GM19351 (cell line): ENCODE results near the gene ENTR1.

Experiments used
- ATAC-seq: cut with Tn5 transposase; IDR thresholded peaks from one replicate; pipeline ENCODE4 v1.9.1; 2021; ENCODE audit warnings: mild to moderate bottlenecking, moderate library complexity; ENCODE audit not compliant: unreplicated experiment

Gene ENTR1

GRCh38 chr9:136410500-136411287, at the start of gene ENTR1, which contains the start of gene PMPCA:
Gene ENTR1 (minus strand): TSS chr9:136410614. CDS start chr9:136410397, 217 bp downstream.
Gene PMPCA (plus strand): TSS chr9:136410658. CDS start chr9:136410669, 11 bp downstream.
- peak; percentile 82 for ATAC-seq

GRCh38 chr9:136459425-136459824, 49.0 kb upstream of the ENTR1 start:
- no peak for ATAC-seq

DNA sequence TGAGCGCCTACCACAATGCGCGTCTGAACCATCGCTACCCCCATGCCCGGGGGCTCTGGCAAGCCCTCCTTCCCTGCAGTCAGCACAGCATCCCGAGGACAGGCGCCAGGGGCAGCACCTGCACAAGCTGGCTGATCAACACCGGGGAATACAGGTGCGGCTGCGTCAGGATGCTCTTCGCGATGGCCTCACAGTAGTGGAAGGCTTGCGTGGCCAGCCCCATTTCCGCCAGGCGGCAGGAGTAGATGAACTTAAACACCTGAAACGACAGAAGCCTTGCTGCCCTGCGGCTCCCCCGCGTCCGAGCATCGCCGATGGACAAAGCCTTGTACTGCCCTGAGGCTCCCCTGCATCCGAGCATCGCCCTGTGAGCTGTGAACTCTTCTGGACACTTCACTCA, 46.9 kb upstream of the ENTR1 start:
- ATAC-seq: no peak

GRCh38 chr9:136456258-136456657, 45.8 kb upstream of the ENTR1 start:
- ATAC-seq: no peak

DNA sequence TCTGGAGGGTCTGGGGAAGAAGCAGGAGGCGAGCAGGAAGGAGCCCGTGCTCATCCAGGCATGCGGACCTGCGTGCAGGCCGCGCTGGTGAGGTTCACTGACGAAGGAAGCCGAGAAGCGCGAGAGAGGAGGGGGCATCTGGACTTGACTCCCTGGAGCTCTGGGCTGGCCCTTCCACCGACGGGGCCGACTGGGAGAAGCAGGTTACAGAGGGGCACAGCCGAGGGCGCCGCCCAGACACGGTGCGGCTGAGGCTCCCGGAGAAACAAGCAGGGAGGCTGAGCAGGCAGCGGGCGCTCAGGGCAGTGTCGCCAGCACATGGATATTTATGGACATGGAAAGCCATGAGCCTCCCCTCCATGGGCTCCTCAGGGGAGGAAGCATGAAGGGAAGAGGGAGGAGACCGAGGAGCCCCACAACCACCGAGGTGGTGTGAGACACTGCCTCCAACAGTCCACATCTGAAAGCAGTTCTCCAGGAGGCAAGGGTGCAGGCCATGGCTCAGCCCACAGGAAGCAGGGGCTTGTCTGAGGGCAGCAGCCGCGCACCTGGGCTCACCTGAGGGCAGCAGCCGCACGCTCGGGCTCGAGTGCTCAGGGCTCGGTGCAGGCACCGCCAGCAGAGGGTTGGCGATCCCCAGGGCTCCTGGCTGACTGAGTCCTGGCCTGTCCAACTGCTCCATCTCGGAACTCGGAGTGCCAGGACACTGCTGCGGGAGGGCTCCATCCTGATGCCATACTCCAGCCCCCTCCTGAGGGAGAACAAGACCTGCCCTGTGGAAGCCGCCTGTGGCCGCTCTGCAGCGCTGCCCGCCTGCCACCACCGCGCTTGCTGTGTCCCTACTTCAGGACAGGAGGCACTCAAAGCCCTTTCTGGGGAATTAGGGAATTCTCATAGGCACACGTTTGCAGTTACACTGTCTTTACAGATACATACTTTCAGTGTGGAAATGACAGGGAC, 44.9 kb upstream of the ENTR1 start:
- ATAC-seq: no peak

GRCh38 chr9:136454026-136454796, 43.8 kb upstream of the ENTR1 start:
- no peak for ATAC-seq

DNA sequence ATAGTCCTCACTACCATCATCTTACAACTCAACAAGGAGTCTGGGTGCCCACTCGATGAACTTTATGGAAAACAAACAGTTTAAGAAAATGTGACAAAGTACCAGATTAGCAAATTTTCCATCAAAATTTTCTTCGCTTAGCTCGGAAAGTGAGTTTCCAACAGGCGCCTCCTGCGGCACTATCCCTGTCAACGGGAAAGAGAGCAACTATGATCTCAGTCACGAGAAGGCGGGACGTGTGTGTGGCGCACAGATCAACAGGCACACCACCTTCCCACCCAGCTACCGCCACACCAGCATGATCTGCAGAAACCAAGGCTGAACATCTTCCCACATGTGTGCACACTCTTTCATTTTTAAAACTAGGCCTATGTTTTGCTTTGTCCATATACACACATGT, 42.9 kb upstream of the ENTR1 start:
- ATAC-seq: no peak

DNA sequence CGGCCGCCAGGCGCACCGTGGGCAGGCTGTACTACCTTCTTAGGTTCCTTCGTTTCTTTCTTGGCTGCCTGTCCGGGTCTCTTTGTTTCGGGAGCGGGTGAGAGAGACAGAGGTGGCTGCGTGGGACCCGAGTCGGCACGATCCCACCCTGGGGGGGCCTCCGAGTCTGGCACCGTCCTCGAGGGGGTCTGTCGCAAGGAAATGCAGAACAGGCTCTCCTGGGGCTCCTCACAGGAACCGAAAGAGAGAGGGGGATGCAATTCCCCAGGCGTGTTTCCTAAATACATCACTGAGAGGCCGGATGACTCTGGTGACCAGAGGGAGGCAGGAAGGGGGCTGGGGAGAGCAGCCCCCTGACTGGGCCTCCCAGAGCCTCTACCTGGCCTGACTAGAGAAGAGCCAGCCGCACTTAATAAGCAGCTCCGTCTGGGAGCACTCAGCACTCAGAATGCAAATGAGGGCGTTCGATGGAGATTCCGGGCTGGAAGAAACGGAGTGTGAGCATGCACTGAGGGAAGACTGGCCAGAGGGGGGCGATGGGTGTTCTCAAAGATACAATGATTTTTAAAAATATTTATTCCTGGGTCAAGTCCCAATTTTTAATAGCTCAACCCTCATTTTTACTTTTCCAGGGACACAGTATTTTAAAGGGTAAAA, 40.9 kb upstream of the ENTR1 start:
- ATAC-seq: no peak

DNA sequence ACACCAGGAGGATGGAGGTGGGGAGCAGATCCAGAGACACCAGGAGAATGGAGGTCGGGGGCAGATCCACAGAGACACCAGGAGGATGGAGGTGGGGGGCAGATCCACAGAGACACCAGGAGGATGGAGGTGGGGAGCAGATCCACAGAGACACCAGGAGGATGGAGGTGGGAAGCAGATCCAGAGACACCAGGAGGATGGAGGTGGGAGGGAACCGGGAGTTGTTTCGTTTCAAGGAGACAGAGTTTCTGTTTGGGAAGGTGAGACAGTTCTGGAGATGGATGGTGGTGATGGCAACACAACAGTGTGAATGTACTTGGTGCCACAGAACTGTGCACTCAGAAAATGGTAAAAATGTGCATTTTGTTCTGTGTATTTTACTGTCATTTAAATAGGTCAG, 38.2 kb upstream of the ENTR1 start:
- no peak for ATAC-seq

- ATAC-seq: no peak
Measured at GRCh38 chr9:136447173-136447778, 36.9 kb upstream of the ENTR1 start.

- no peak for ATAC-seq
Measured at GRCh38 chr9:136445799-136446198, 35.4 kb upstream of the ENTR1 start.

DNA sequence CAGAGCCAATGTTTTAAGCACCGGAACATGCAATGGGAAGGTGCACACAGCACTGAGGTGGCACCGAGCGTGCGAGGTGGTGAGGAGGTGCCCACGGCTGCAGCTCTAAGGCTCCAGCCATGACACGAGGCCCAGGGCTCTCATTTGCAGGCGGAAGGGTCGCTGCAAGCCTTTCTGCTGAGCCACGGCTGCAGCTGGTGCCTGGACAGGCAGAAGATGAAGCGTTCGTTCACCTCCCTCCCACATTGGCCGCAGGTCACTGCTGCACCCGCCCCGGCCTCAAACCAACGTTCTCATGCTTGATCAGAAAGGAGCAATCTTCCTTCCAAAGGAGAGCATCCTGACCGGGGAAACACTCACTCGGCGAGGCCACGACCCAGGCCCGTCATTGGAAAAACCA, 33.7 kb upstream of the ENTR1 start:
- no peak for ATAC-seq

GRCh38 chr9:136443687-136444086, 33.3 kb upstream of the ENTR1 start:
- ATAC-seq: no peak

- no peak for ATAC-seq
Measured at GRCh38 chr9:136443087-136443486, 32.7 kb upstream of the ENTR1 start.

GRCh38 chr9:136442265-136442664, 31.9 kb upstream of the ENTR1 start:
- ATAC-seq: no peak

DNA sequence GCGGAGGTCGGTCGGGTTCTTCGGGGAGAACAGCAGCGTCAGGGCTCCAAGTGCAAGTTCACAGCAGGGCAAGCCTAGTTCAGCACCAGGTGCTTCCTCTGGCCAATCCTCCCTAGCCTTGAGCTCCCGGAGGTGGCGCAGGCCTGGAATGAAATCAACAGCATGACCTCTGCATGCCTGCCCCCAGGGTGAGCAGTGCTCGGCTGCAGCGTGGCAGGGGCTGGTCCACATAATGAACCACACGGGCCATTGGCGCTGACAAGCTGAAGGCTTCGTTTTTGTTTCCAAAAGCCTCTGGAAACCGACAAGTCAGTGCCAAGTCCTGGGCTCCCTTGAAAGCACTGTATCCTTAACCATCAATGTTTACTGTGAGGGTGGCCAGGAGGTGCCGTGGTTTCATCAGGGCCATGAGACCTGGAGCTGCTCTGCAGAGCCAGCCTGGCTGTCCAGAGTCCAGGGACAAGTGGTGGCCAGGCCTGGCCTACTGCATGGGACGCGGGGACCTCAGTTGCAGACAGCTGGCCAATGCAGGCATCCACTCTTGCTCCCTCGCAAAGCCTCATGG, 31.3 kb upstream of the ENTR1 start:
- ATAC-seq: no peak

- ATAC-seq: no peak
Measured at GRCh38 chr9:136441191-136441680, 30.8 kb upstream of the ENTR1 start.

DNA sequence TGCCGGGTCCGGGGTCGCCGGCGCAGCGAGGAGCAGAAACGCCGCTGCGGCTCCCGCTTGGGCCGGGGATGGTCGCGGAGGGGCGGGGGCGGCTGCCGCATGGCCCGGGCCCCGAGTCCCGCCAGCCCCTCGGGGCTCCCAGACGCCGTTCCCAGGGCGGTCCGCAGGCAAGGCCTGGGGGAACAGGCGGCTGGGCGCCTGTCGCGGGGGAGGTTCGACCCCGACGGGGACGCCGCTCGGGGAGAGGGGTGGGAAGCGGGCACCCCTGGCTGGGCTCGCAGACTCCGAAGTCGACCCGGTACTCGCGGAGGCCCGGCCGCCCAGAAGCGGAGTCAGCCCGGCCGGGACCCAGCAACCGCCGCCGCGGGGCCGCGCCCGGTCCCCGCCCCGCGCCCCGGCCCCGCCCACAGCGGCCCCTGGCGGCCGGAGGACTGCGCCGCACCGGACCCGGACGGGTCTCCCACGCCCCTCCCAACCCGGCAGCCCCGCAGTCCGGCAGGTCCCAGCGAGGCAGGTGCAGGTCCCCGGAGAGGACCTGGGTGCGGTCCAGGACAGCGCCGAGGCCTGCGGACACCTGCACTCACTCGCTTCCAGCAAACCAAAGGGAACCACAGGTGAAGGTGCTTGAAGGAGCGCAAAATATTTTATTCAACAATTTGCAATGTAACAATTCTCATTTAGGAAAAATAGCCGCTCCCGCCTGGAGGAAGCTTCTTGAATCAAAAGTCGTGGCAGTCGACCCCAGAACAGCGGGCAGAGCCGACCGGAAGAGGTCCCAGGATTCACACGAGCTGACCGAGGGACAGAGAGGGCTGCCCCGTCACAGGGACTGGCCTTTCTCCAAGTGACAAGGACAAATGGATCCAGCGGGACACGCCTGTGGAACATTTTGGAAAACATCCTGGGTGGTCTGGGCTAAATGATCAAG, 29.3 kb upstream of the ENTR1 start, which contains the start of gene INPP5E:
Gene INPP5E (minus strand): TSS at position 365 of the 928 bp plus-strand sequence. CDS start 426 bp downstream, outside the sequence.
- peak; percentile 82 for ATAC-seq
